Right lobe of liver (tissue), 6 donors: ENCODE measurements around the gene SLC22A5. TPM values are rescaled to one million over a fixed set of nuclear protein-coding genes. Genes with fewer than 3 reads are reported as not detected.
A peak's percentile ranks its signal among the peaks of the same experiment; 100 is the strongest.
"Not testable (repeated sequence)": the region's sequence is repeated elsewhere in the genome, so short reads cannot be mapped to it uniquely, and the experiment has no call there.

Experiments
- ATAC-seq, 4 donors: fragments of 200-7000 bp; cut with Tn5 transposase; one replicate each; pipeline ENCODE4 v1.9.1; 2020; ENCODE audit warnings: mild to moderate bottlenecking in 4 of 4, moderate library complexity in 4 of 4
- DNase-seq, 3 donors: peaks; one replicate each; pipeline ENCODE4 v3.0.0-alpha.2; 2020
- H3K27ac ChIP-seq, 3 donors: fragments of 200-600 bp; one replicate each; pipeline ENCODE4 v1.8.0; 2022
- H3K27me3 ChIP-seq, 2 donors: fragments of 200-600 bp; one replicate each; pipeline ENCODE4 v1.8.0; 2022
- H3K36me3 ChIP-seq, 4 donors: fragments of 200-600 bp; sonication (generic) in 1 of 4; one replicate each; pipeline versions ENCODE4 v1.5.1 to v1.8.0; 2017 to 2022; ENCODE audit warnings: control low read depth in 1 of 4
- H3K4me1 ChIP-seq, 4 donors: fragments of 200-600 bp; sonication (generic) in 1 of 4; one replicate each; pipeline versions ENCODE4 v1.5.1 to v1.8.0; 2017 to 2022; ENCODE audit warnings: control low read depth in 1 of 4
- H3K4me3 ChIP-seq, 3 donors: fragments of 200-600 bp; one replicate each; pipeline ENCODE4 v1.8.0; 2022
- H3K9me3 ChIP-seq, 4 donors: fragments of 200-600 bp; sonication (generic) in 1 of 4; one replicate each; pipeline versions ENCODE4 v1.5.1 to v1.8.0; 2017 to 2022; ENCODE audit warnings: control low read depth in 1 of 4
- POLR2A ChIP-seq: fragments of 450-650 bp; IDR thresholded peaks from one replicate; pipeline ENCODE4 v1.6.1; 2017; ENCODE audit warnings: antibody characterized with exemption, mild to moderate bottlenecking
- WGBS: methylation state at CpG from one replicate; pipeline ENCODE4 v1.1.6; 2018; ENCODE audit warnings: low coverage, low lambda C conversion rate; ENCODE audit not compliant: insufficient coverage; ENCODE audit errors: missing lambda C conversion rate; 5-methylcytosine and 5-hydroxymethylcytosine counted together
- intact Hi-C, 2 donors: fragments of 100-400 bp; cut with DNase I; formaldehyde crosslinking; loops; one replicate each; pipeline versions ENCODE4 v1.11.2 to v1.14.1; 2022
- total RNA-seq, 6 experiments: library from RNA; depleted of rRNA in 2 of 6; stranded (reverse); fragments of >200 nt in 2 of 6; fragmentation: NEBNext Ultra II Directional in 3 of 6; extraction: Animal tissue kit (Norgen Biotek cat#: 25700) in 3 of 6; gene quantifications; one replicate each; pipeline versions ENCODE4 v1.1.0 to v1.2.4, GENCODE V29; 2016 to 2023
- TF ChIP-seq, protein P1 (sequence below), 4 donors: fragments of 200-600 bp in 3 of 4; fragments of 450-650 bp in 1 of 4; IDR thresholded peaks; one replicate each; pipeline versions ENCODE4 v1.5.1 to v1.8.0; 2016 to 2022; ENCODE audit warnings: antibody characterized with exemption in 4 of 4, mild to moderate bottlenecking in 2 of 4
- donor health status: DM: no; HTN: yes; CAD: no.
- donor health status: DM: no; HTN: no; CAD: no.
- donor health status: DM: no; HTN: no; CAD: no.
- donor health status: DM: no; HTN: yes; CAD: no.
- donor health status: DM: no; HTN: yes; CAD: no.

The SLC22A5 gene
- total RNA-seq, 6 experiments from 2014 or later, result 4.7 to 11.1 (median 6.5) TPM

DNA sequence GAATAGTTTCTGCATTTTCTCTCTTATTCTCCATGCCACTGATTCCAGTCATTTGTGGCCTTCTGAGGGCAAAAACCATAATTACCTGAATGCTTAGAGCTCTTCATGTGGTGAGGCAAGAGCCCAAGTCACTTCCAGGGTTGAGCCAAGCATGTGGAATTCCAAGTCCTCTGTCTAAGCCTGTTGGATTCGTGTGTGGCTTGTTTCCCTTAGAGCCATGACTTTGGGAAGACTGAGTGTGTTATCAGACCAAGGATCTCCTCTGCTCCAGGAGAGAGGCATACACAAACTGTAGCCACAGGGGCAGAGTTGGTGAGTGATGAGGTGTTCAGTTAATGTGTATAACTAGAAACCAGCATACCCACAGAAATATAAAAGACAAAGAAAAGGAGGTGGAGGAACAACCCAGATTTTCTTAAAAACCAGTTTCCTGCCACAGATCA is 27.1 kb downstream of the SLC22A5 start:
- intact Hi-C loops, result no loop called here
- no peaks in the 10 kb centered on the region for H3K4me1 ChIP-seq
- H3K27ac ChIP-seq, result no peak overlapping the region
- H3K27me3 ChIP-seq, result no peaks in the 10 kb centered on the region
- DNase-seq (no peak), ATAC-seq (no peak)
- WGBS, result 56% methylated on average over 1 of the region's 1 CpG
- H3K4me3 ChIP-seq, result no peak overlapping the region
- peaks cover 0 to 27% (median 8%) of the 10 kb centered on the region in 4 donors for H3K36me3 ChIP-seq
- H3K9me3 ChIP-seq, result no peaks in the 10 kb centered on the region
- TF ChIP-seq POLR2A, result no peak
- TF ChIP-seq, protein P1, sequence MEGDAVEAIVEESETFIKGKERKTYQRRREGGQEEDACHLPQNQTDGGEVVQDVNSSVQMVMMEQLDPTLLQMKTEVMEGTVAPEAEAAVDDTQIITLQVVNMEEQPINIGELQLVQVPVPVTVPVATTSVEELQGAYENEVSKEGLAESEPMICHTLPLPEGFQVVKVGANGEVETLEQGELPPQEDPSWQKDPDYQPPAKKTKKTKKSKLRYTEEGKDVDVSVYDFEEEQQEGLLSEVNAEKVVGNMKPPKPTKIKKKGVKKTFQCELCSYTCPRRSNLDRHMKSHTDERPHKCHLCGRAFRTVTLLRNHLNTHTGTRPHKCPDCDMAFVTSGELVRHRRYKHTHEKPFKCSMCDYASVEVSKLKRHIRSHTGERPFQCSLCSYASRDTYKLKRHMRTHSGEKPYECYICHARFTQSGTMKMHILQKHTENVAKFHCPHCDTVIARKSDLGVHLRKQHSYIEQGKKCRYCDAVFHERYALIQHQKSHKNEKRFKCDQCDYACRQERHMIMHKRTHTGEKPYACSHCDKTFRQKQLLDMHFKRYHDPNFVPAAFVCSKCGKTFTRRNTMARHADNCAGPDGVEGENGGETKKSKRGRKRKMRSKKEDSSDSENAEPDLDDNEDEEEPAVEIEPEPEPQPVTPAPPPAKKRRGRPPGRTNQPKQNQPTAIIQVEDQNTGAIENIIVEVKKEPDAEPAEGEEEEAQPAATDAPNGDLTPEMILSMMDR (IDR thresholded peaks at IDR 0.05), result no peak

GRCh38 chr5:132397224-132397623 is 27.7 kb downstream of the SLC22A5 start:
- no peaks in the 10 kb centered on the region for H3K27me3 ChIP-seq
- ATAC-seq, result peak in 1 of 4 donors; percentile 10
- TF ChIP-seq POLR2A, result no peak
- TF ChIP-seq, protein P1 (IDR thresholded peaks at IDR 0.05), result no peak
- peaks cover 0 to 26% (median 8%) of the 10 kb centered on the region in 4 donors for H3K36me3 ChIP-seq
- no peak overlapping the region for H3K27ac ChIP-seq
- WGBS, result no CpG with 5 or more reads among the region's 2 CpGs
- H3K4me1 ChIP-seq, result no peaks in the 10 kb centered on the region
- intact Hi-C loops, result no loop called here
- H3K9me3 ChIP-seq, result no peaks in the 10 kb centered on the region
- no peak for DNase-seq
- H3K4me3 ChIP-seq, result no peak overlapping the region

DNA sequence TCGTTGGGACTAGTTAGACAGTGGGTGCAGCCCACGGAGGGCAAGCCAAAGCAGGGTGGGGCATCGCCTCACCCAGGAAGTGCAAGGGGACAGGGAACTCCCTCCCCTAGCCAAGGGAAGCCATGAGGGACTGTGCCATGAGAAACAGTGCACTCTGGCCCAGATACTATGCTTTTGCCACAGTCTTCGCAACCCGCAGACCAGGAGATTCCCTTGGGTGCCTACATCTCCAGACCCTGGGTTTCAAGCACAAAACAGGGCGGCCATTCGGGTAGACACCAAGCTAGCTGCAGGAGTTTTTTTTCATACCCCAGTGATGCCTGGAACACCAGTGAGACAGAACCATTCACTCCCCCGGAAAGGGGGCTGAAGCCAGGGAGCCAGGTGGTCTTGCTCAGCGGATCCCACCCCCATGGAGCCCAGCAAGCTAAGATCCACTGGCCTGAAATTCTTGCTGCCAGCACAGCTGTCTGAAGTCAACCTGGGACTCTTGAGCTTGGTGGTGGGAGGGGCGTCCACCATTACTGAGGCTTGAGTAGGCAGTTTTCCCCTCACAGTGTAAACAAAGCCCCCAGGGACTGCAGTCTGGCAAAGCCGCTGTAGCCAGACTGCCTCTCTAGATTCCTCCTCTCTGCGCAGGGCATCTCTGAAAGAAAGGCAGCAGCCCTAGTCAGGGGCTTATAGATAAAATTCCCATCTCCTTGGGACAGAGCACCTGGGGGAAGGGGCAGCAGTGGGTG is 28.6 kb downstream of the SLC22A5 start:
- H3K27me3 ChIP-seq, H3K9me3 ChIP-seq, H3K4me1 ChIP-seq, H3K27ac ChIP-seq, intact Hi-C loops, H3K4me3 ChIP-seq, DNase-seq, ATAC-seq: not testable (repeated sequence)
- peaks cover 0 to 18% (median 8%) of the 10 kb centered on the region in 4 donors for H3K36me3 ChIP-seq
- no CpG with 5 or more reads among the region's 12 CpGs for WGBS

GRCh38 chr5:132404041-132404440 is 34.5 kb downstream of the SLC22A5 start:
- H3K9me3 ChIP-seq, H3K36me3 ChIP-seq, H3K4me3 ChIP-seq, H3K27ac ChIP-seq, ATAC-seq, DNase-seq, intact Hi-C loops, H3K27me3 ChIP-seq: not testable (repeated sequence)
- H3K4me1 ChIP-seq, result peaks cover 0 to 14% (median 5%) of the 10 kb centered on the region in 4 donors
- 87% methylated on average over 2 of the region's 2 CpGs for WGBS

- intact Hi-C loops, result no loop called here
- Histone ChIP-seq H3K36me3 (no peaks in the 10 kb centered on the region), H3K27me3 (no peaks in the 10 kb centered on the region), H3K27ac (no peak overlapping the region), H3K4me3 (no peak overlapping the region), H3K9me3 (no peaks in the 10 kb centered on the region), H3K4me1 (peaks cover 0 to 26% (median 11%) of the 10 kb centered on the region in 4 donors)
- DNase-seq, result no peak
- TF ChIP-seq, protein P1 (IDR thresholded peaks at IDR 0.05), result no peak
- no peak for TF ChIP-seq POLR2A
- WGBS, result 62% methylated on average over 1 of the region's 1 CpG
- ATAC-seq, result no peak
Observed at GRCh38 chr5:132405646-132406045, 36.1 kb downstream of the SLC22A5 start.
